Renal pelvis (tissue), 4 donors: Measurements from ENCODE around the gene CASKIN2. TPM values are rescaled to one million over a fixed set of nuclear protein-coding genes. Genes with fewer than 3 reads are reported as not detected.

Experiments
- DNase-seq: peaks from one replicate; pipeline ENCODE4 v3.0.0-alpha.2; 2013
- polyA plus RNA-seq, 3 donors: library from polyadenylated mRNA; unstranded; fragments of 120-200 nt; gene quantifications; one replicate each; pipeline ENCODE4 v1.2.1, GENCODE V29; 2013; ENCODE audit not compliant: insufficient read length in 3 of 3

Gene CASKIN2
- polyA plus RNA-seq, 3 donors, result 27.8 to 32.8 (median 32.7) TPM

- peak; percentile 83 for DNase-seq
Observed at GRCh38 chr17:75549246-75550138, 34.2 kb upstream of the CASKIN2 start.

GRCh38 chr17:75548813-75549212 lies 33.5 kb upstream of the CASKIN2 start:
- no peak for DNase-seq

GRCh38 chr17:75547091-75547490 lies 31.8 kb upstream of the CASKIN2 start:
- no peak for DNase-seq

GRCh38 chr17:75546181-75546580 lies 30.8 kb upstream of the CASKIN2 start:
- DNase-seq, result no peak

- no peak for DNase-seq
Observed at GRCh38 chr17:75544250-75544649, 28.9 kb upstream of the CASKIN2 start.

GRCh38 chr17:75542728-75543336 lies 27.5 kb upstream of the CASKIN2 start:
- no peak for DNase-seq

GRCh38 chr17:75542229-75542628 lies 26.9 kb upstream of the CASKIN2 start:
- no peak for DNase-seq

GRCh38 chr17:75540923-75541503 lies 25.7 kb upstream of the CASKIN2 start:
- no peak for DNase-seq

- no peak for DNase-seq
Observed at GRCh38 chr17:75539967-75540729, 24.8 kb upstream of the CASKIN2 start.

- no peak for DNase-seq
Observed at GRCh38 chr17:75536366-75536765, 21.0 kb upstream of the CASKIN2 start.

- no peak for DNase-seq
Observed at GRCh38 chr17:75535871-75536270, 20.5 kb upstream of the CASKIN2 start.

- DNase-seq, result no peak
Observed at GRCh38 chr17:75535119-75535537, 19.8 kb upstream of the CASKIN2 start.

- no peak for DNase-seq
Observed at GRCh38 chr17:75531721-75532072, 16.4 kb upstream of the CASKIN2 start.

- DNase-seq, result no peak
Observed at GRCh38 chr17:75530837-75531720, 15.7 kb upstream of the CASKIN2 start.

GRCh38 chr17:75526555-75527270 lies 11.4 kb upstream of the CASKIN2 start:
- no peak for DNase-seq

- DNase-seq, result no peak
Observed at GRCh38 chr17:75525806-75526554, 10.6 kb upstream of the CASKIN2 start.

- DNase-seq, result peak; percentile 84
Observed at GRCh38 chr17:75524970-75525805, 9.9 kb upstream of the CASKIN2 start, which contains the start of gene LLGL2. TSS of gene LLGL2 (plus strand) at chr17:75525697. CDS start at chr17:75543427, 17,730 bp downstream.

- no peak for DNase-seq
Observed at GRCh38 chr17:75524269-75524969, 9.1 kb upstream of the CASKIN2 start.
